HG03442 (cell line): ENCODE data around the gene CELF5.
"Not testable (repeated sequence)": the region's sequence is repeated elsewhere in the genome, so short reads cannot be mapped to it uniquely, and the experiment has no call there.

Source experiments
- ATAC-seq: cut with Tn5 transposase; IDR thresholded peaks from one replicate; pipeline ENCODE4 v1.9.1; 2021; ENCODE audit warnings: mild to moderate bottlenecking, moderate library complexity; ENCODE audit not compliant: unreplicated experiment

The CELF5 gene

GRCh38 chr19:3206216-3206953, 18.1 kb upstream of the CELF5 start:
- ATAC-seq: no peak

GRCh38 chr19:3207461-3208242, 16.8 kb upstream of the CELF5 start:
- no peak for ATAC-seq

DNA sequence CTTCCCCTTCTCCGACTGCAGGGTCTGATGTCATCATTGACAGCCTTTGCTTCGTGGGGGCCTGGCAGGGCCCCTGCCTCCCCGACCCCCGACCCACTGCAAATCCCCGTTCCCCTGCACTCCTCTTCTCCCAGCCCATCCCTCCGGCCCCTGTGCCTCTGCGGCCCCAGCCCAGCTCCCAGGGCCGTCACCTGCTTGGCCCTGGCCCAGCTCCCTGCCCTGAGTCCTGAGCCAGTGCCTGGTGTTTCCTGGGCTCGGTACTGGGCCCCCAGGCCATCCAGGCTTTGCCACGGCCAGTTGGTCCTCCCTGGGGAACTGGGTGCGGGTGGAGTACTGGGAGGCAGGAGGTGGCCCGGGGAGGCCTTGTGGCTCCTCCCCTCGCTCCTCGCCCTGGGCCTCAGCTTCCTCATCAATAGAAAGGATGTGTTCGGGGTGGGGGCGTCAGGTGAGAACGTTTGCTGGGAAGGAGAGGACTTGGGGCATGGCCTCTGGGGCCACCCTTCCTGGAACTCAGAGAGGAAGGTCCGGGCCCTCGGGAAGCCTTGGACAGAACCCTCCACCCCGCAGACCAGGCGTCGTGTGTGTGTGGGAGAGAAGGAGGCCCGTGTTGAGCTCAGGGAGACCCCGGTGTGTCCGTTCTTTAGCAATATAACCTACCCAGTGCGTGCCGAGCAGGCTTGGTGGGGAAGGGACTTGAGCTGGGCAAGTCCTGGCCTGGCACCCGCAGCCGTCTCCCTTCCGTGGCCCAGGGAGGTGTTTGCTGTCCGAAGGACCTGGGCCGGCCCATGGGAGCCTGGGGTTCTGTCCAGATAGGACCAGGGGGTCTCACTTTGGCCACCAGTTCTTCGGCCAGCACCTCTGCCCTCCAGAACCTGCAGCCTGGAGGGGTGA, 15.9 kb upstream of the CELF5 start:
- ATAC-seq: no peak

DNA sequence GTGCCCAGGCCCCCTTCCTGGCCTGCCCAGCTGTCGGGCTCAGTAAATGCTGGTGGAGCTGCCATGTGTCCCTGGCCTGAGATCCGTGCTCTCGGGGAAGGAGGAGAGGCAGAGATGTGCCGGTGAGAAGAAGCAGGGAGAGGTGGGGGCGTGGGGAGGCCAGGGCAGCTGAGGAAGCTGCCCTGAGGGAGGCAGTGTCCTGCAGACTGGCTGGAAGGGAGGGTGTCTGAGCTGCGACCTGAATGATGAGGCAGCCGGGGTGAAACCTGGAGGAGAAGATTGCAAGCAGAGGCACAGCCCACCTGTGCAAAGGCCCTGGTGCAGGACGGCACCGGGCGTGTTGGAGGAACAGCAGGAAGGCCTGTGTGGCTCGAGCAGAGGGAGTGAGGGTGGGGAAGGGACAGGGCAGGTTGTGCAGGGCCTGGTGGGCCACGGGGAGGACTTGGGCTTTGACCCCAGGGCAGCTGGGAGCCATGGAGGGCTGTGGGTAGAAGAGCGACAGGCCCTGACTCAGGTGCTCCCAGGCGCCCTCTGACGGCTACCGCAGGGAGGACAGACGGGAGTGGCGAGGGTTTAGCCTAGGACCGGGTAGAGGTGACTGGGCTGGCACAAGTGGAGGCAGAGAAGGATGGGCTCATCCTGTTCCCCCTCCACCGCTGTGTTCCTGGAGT, 14.0 kb upstream of the CELF5 start:
- ATAC-seq: no peak

DNA sequence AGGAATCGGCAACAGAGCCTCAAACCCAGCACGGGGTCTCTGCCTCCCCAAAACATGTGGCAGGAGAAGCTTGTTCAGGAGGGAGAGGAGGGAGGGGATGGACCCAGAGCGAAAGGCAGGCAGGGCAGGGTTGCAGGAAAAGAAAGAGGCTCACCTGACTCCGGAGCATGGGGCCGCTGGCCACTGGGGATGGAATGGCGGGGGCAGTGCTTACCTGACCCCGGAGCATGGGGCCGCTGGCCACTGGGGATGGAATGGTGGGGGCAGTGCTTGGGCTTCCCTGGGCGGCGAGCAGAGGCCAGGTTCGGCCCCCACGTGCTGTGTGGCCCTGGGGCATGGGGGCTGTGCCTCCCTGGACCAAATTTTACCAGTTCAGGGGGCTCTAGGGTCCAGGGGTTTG, 13.3 kb upstream of the CELF5 start:
- no peak for ATAC-seq

- ATAC-seq: no peak
These were observed 11.3 kb upstream of the CELF5 start for GRCh38 chr19:3213159-3213558.

- ATAC-seq: no peak
These were observed 7.6 kb upstream of the CELF5 start for GRCh38 chr19:3216874-3217273.

DNA sequence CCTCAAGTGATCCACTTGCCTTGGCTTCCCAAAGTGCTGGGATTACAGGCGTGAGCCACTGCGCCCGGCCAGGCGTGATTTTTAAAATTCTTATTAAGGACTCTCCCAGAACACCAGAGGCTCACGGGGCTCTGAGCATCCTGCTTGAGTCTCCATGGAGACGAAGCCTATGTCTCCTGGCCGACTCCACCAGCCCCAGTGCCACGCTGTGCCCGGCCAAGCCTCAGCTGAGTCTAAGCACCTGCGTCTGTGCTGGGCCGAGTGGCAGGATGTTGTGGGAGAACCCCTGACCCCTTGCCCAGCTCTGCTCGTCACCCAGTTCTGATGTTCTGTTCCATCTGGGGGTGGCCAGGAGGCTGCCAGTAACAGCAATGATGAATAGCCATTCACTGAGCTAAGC, 3.9 kb upstream of the CELF5 start:
- ATAC-seq: no peak

DNA sequence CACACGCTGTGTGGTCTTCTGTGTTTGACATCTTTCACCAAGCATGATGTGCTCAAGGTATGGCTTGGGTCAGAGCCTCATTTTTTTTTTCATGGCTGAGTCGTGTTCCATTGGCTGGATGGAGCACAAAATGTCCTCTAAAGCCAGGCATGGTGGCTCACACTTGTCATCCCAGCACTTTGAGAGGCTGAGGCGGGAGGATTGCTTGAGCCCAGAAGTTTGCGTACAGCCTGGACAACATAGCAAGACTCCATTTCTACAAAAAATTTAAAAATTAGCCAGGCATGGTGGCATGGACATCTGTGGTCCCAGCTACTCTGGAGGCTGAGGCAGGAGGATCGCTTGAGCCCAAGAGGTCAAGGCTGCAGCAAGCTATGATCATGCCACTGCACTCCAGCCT, 2.9 kb upstream of the CELF5 start:
- not testable (repeated sequence) for ATAC-seq

DNA sequence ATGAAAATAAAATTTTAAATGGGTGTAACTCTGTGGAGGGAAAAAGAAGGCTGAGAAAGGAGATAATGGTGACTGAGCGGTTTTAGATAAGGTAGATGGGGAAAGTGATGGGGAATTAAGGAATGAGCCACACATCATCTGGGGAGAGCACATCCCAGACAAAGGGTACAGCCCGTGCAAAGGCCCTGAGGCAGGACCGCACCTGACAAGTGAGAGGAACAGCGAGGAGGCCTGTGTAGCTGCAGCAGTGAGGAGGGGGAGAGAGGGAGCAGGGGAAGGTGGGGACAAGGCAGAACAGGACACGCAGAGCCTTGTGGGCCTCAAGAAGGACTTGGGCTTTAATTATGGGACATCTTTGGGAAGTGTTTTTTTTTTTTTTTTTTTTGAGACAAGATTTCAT, 1.8 kb upstream of the CELF5 start:
- ATAC-seq: no peak

DNA sequence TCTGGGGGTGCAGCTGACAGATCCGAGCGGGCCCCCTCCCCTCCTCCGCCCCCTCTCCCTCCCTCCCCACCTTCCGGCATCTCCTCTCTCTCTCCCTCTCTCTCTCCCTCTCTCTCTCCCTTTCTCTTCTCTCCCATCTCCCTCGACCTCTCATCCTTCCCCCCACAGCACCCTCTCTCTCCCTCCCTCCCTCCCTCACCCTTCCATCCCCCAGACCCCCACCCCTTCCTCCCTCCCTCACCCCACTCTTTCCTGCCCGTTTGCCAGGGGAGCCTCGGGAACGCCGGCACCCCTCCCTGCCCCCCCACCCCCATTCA, 666 bp downstream of the CELF5 start:
- no peak for ATAC-seq

- ATAC-seq: no peak
These were observed 1.2 kb downstream of the CELF5 start for GRCh38 chr19:3225677-3226093.

DNA sequence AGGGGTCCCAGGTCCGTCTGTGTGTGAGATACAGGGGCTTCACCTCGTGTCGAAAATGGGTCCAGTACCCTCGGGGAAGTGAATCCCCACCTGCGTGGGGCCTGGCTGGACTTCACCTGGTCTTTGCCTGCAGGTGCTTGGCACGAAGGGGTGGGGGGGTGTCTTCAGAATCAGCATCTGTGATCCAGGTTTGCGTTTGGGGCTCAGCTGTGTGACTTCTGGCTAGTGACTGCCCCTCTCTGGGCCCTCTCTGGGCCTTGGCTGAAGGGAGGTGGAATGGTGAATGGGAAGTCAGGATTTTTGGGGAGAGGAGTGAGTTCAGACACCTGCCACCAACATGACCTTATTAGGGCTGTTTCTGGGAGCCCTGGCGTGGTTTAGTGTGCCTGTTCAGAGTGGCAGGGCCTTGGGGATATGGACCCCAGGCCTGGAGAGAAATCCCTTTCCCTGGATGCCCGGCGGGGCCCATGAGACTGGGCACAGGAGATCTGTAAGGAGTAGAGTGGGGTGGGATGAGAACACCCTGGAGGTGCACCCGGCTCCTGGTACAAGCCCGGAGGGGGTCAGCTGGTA, 2.7 kb downstream of the CELF5 start:
- no peak for ATAC-seq

GRCh38 chr19:3229346-3229743, 4.9 kb downstream of the CELF5 start:
- no peak for ATAC-seq

DNA sequence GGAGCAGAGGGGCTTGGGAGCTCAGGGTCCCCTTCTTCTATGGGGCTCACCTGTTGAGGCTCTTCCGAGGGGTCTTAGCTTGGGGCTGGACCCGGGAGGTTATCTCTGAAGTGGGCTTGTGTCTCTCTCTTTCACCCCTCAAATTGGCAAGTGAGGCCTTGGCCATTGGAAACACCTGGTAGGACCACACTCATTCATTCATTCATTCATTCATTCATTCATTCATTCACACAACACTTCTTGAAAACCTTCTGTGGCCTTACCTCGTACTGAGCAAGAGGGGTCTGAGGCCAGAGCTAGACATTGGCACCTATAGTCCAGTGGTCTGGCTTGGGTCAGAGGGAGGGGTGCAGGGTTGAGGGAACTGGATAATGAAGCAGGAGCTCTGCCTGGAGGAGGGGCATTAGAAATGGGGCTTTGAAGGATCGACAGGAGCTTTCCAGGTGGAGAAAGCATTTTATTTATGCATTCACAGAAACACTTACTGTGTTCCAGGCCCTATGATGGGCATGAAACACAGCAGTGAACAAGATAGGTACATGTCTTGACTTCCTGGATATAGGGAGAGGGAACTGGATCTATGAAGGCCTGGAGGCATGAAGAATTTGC, 5.5 kb downstream of the CELF5 start:
- no peak for ATAC-seq

GRCh38 chr19:3231288-3231687, 6.8 kb downstream of the CELF5 start:
- no peak for ATAC-seq

GRCh38 chr19:3233116-3233515, 8.7 kb downstream of the CELF5 start:
- no peak for ATAC-seq

DNA sequence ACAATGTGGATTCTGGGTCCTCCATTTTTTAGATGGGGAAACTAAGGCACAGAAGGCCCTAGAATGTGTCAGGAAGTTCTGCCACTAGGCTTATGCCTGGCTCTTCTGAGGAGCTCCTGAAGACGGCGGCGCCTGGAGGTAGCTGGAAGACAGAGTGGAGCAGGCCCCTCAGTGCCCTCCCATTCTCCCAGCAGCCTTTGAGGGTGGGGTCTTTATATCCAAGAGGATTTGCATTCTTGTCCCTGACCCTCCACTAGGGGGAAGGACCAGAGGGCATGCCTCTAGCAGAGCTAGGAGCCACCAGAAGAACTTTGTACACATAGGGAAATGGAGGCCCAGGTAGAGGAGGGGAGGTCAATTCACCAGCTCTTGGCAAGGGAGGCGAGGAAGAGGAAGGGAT, 9.4 kb downstream of the CELF5 start:
- ATAC-seq: no peak

DNA sequence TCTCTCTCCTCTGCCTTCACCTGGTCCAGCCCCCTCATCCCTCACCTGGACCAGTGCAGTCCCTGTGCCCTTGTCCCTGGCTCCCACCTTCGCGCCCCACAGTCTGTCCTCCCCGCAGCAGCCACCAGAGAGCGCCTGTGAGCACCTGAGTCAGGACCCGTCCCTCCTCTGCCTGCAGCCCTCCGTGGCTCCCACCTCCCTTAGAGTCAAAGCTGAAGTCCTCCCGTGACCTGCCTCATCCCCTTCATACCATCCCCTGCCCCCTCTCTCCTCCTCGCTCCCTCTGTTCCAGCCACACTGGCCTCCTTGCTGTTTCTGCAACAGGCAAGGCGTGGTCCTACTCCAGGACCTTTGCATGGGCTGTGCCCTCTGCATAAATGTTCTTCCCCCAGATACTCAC, 10.3 kb downstream of the CELF5 start:
- no peak for ATAC-seq

DNA sequence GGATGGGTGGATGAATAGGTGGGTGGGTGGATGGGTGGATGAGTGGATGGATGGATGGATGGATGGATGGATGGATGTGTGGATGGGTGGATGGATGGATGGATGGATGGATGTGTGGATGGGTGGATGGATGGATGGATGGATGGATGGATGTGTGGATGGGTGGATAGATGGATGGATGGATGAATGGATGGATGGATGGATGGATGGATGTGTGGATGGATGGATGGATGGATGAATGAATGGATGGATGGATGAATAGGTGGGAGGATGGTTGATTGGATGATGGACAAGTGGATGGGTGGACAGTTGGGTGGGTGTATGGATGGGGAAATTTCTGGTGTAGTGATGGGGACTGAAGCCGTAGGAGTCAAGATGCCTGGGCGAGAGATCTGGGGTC, 11.1 kb downstream of the CELF5 start:
- not testable (repeated sequence) for ATAC-seq
